WTC11 (cell line): ENCODE measurements around the gene ZNF554. TPM values are rescaled to one million over a fixed set of nuclear protein-coding genes. Genes with fewer than 3 reads are reported as not detected.

ENCODE experiments used
- ATAC-seq: fragments of 200-7000 bp; cut with Tn5 transposase; 2 replicates; pipeline ENCODE4 v1.10.0; 2021; ENCODE audit warnings: mild to moderate bottlenecking, moderate library complexity
- CTCF ChIA-PET: fragments of 300-600 bp; sonication (Branson Sonifier 250); formaldehyde crosslinking; loops from one replicate; lab custom pipeline; 2021; ENCODE audit warnings: antibody characterized with exemption; lab: Charles Lee
- POLR2A ChIA-PET: fragments of 350-600 bp; sonication (Branson Sonifier 250); formaldehyde crosslinking; loops from one replicate; lab custom pipeline; 2021; ENCODE audit warnings: antibody characterized with exemption; lab: Charles Lee
- DNase-seq: peaks from one replicate; pipeline ENCODE4 v3.0.0; 2021; ENCODE audit warnings: low spot score
- H3K27ac Mint-ChIP-seq: 2 replicates; pipeline ENCODE4 v1.8.0; 2021; ENCODE audit warnings: mixed read lengths
- H3K27me3 Mint-ChIP-seq: 2 replicates; pipeline ENCODE4 v1.8.0; 2021; ENCODE audit warnings: low read depth, mild to moderate bottlenecking, moderate library complexity, mixed read lengths
- H3K36me3 Mint-ChIP-seq: 2 replicates; pipeline ENCODE4 v1.8.0; 2021; ENCODE audit warnings: mixed read lengths
- H3K4me1 Mint-ChIP-seq: 2 replicates; pipeline ENCODE4 v1.8.0; 2022; ENCODE audit warnings: mixed read lengths
- H3K4me3 Mint-ChIP-seq: 2 replicates; pipeline ENCODE4 v1.8.0; 2021; ENCODE audit warnings: mild to moderate bottlenecking, moderate library complexity, mixed read lengths
- H3K9me3 Mint-ChIP-seq: 2 replicates; pipeline ENCODE4 v1.8.0; 2021; ENCODE audit warnings: mixed read lengths
- AFF4 ChIP-seq: sonication (generic); formaldehyde crosslinking; IDR thresholded peaks from 2 replicates; pipeline ENCODE4 v1.8.1; 2023; ENCODE audit warnings: mild to moderate bottlenecking, missing genetic modification reagents, borderline replicate concordance
- CDX4 ChIP-seq: fragments of 250-450 bp; sonication (Bioruptor Pico); IDR thresholded peaks from 2 replicates; pipeline ENCODE4 v1.9.0; 2021; ENCODE audit warnings: moderate library complexity, mild to moderate bottlenecking, inconsistent platforms, borderline replicate concordance
- FOXJ3 ChIP-seq: sonication (generic); formaldehyde crosslinking; IDR thresholded peaks from 2 replicates; pipeline ENCODE4 v1.9.0; 2021; ENCODE audit warnings: missing genetic modification reagents, mild to moderate bottlenecking, borderline replicate concordance
- PRDM15 ChIP-seq: sonication (generic); formaldehyde crosslinking; IDR thresholded peaks from 2 replicates; pipeline ENCODE4 v1.8.0; 2022; ENCODE audit warnings: missing genetic modification reagents
- PREB ChIP-seq: sonication (generic); formaldehyde crosslinking; IDR thresholded peaks from 2 replicates; pipeline ENCODE4 v1.8.1; 2022; ENCODE audit warnings: mild to moderate bottlenecking, missing genetic modification reagents, moderate library complexity, borderline replicate concordance
- SP1 ChIP-seq: sonication (generic); formaldehyde crosslinking; conservative IDR thresholded peaks from 2 replicates; pipeline ENCODE4 v1.8.1; 2022; ENCODE audit warnings: missing genetic modification reagents
- TCF7 ChIP-seq: sonication (generic); formaldehyde crosslinking; IDR thresholded peaks from 2 replicates; pipeline ENCODE4 v1.8.0; 2022; ENCODE audit warnings: mild to moderate bottlenecking, low read depth, missing genetic modification reagents, moderate library complexity
- ZBTB21 ChIP-seq: sonication (generic); formaldehyde crosslinking; IDR thresholded peaks from 2 replicates; pipeline ENCODE4 v1.8.1; 2023; ENCODE audit warnings: mild to moderate bottlenecking, missing genetic modification reagents, borderline replicate concordance
- ZNF425 ChIP-seq: fragments of 250-450 bp; sonication (Bioruptor Pico); conservative IDR thresholded peaks from 2 replicates; pipeline ENCODE4 v1.9.0; 2021; ENCODE audit warnings: mild to moderate bottlenecking
- ZSCAN18 ChIP-seq: fragments of 250-450 bp; sonication (Bioruptor Pico); IDR thresholded peaks from 2 replicates; pipeline ENCODE4 v2.1.2; 2022; ENCODE audit warnings: mild to moderate bottlenecking, moderate library complexity
- total RNA-seq: library from RNA; stranded (reverse); gene quantifications from 3 replicates; pipeline ENCODE4 v1.2.3, GENCODE V29; 2021

Gene ZNF554
- total RNA-seq, 1 experiment from 2014 or later = 5.7 TPM

GRCh38 chr19:2854849-2855248 lies 35.2 kb downstream of the ZNF554 start:
- TF ChIP-seq FOXJ3 (CRISPR knock-in tag) (no peak), CDX4 (CRISPR knock-in tag) (no peak), TCF7 (CRISPR knock-in tag) (no peak), SP1 (CRISPR knock-in tag) (no peak), PRDM15 (CRISPR knock-in tag) (no peak), PREB (CRISPR knock-in tag) (no peak), AFF4 (CRISPR knock-in tag) (no peak), ZNF425 (CRISPR knock-in tag) (no peak), ZBTB21 (CRISPR knock-in tag) (no peak), ZSCAN18 (CRISPR knock-in tag) (no peak)
- no peak for DNase-seq
- ChIA-PET CTCF (interaction anchor here (0.9 kb wide), 1 partner anchor 14 kb away, joined by 3 read pairs; the partner anchor contains the start of gene ZNF555), POLR2A (no interaction called here)
- H3K4me3 Mint-ChIP-seq = no peak overlapping the region
- ATAC-seq = no peak
- H3K27ac Mint-ChIP-seq = no peak overlapping the region
- H3K36me3 Mint-ChIP-seq = peaks cover 85% of the 10 kb centered on the region
- H3K27me3 Mint-ChIP-seq = peaks cover 23% of the 10 kb centered on the region
- no peaks in the 10 kb centered on the region for H3K4me1 Mint-ChIP-seq
- H3K9me3 Mint-ChIP-seq = peaks cover 90% of the 10 kb centered on the region
